HEK293T (cell line): Measurements from ENCODE around the gene SZRD1.
"Not testable (repeated sequence)": the region's sequence is repeated elsewhere in the genome, so short reads cannot be mapped to it uniquely, and the experiment has no call there.

Experiments
- CTCF ChIA-PET: fragments of 350-600 bp; formaldehyde crosslinking; extraction: SDS; loops from one replicate; lab custom pipeline; 2021; ENCODE audit warnings: antibody characterized with exemption, inconsistent platforms; lab: Yijun Ruan, JAX
- POLR2A ChIA-PET: fragments of 350-600 bp; formaldehyde crosslinking; extraction: SDS; loops from one replicate; lab custom pipeline; 2020; ENCODE audit warnings: antibody characterized with exemption, inconsistent platforms; lab: Yijun Ruan, JAX
- DNase-seq: peaks from one replicate; pipeline ENCODE4 v3.0.0; 2012; ENCODE audit warnings: mixed read lengths; ENCODE audit errors: extremely low spot score
- ARNT ChIP-seq: fragments of 450-650 bp; IDR thresholded peaks from 2 replicates; pipeline ENCODE4 v1.6.1; 2017; ENCODE audit warnings: mild to moderate bottlenecking
- BHLHE40 ChIP-seq: fragments of 450-650 bp; IDR thresholded peaks from 2 replicates; pipeline ENCODE4 v1.6.1; 2016; ENCODE audit warnings: mild to moderate bottlenecking, moderate library complexity, borderline replicate concordance
- CTBP1 ChIP-seq: fragments of 450-650 bp; IDR thresholded peaks from 2 replicates; pipeline ENCODE4 v1.6.1; 2016; ENCODE audit warnings: borderline replicate concordance
- ELF4 ChIP-seq: fragments of 450-650 bp; IDR thresholded peaks from 2 replicates; pipeline ENCODE4 v1.6.1; 2017; ENCODE audit warnings: antibody characterized with exemption
- FOXA1 ChIP-seq: fragments of 450-650 bp; IDR thresholded peaks from 2 replicates; pipeline ENCODE4 v1.6.1; 2016; ENCODE audit warnings: mild to moderate bottlenecking
- FOXK2 ChIP-seq: fragments of 450-650 bp; IDR thresholded peaks from 2 replicates; pipeline ENCODE4 v1.6.1; 2016; ENCODE audit warnings: mild to moderate bottlenecking
- FOXM1 ChIP-seq: fragments of 450-650 bp; IDR thresholded peaks from 2 replicates; pipeline ENCODE4 v1.6.1; 2017; ENCODE audit warnings: mild to moderate bottlenecking, borderline replicate concordance
- HDGF ChIP-seq: fragments of 450-650 bp; IDR thresholded peaks from 2 replicates; pipeline ENCODE4 v1.6.1; 2017; ENCODE audit warnings: antibody characterized with exemption, borderline replicate concordance
- L3MBTL2 ChIP-seq: fragments of 450-650 bp; conservative IDR thresholded peaks from 2 replicates; pipeline ENCODE4 v1.6.1; 2016; ENCODE audit warnings: mild to moderate bottlenecking
- LEF1 ChIP-seq: fragments of 450-650 bp; IDR thresholded peaks from 2 replicates; pipeline ENCODE4 v1.6.1; 2017; ENCODE audit warnings: mild to moderate bottlenecking, borderline replicate concordance
- NFRKB ChIP-seq: fragments of 450-650 bp; IDR thresholded peaks from 2 replicates; pipeline ENCODE4 v1.6.1; 2016; ENCODE audit warnings: mild to moderate bottlenecking, moderate library complexity
- SP1 ChIP-seq: fragments of 450-650 bp; IDR thresholded peaks from 2 replicates; pipeline ENCODE4 v1.6.1; 2017
- SUZ12 ChIP-seq: fragments of 450-650 bp; IDR thresholded peaks from 2 replicates; pipeline ENCODE4 v1.6.1; 2016; ENCODE audit warnings: mild to moderate bottlenecking
- TARDBP ChIP-seq: fragments of 450-650 bp; IDR thresholded peaks from 2 replicates; pipeline ENCODE4 v1.6.1; 2016
- ZNF384 ChIP-seq: fragments of 450-650 bp; IDR thresholded peaks from 2 replicates; pipeline ENCODE4 v1.6.1; 2016
- TF ChIP-seq, protein P1 (sequence below): fragments of 450-650 bp; IDR thresholded peaks from 2 replicates; pipeline ENCODE4 v1.6.1; 2016

SZRD1 gene

GRCh38 chr1:16338961-16339360, 28.1 kb upstream of the SZRD1 start:
- CTCF ChIA-PET: no interaction called here
- TF ChIP-seq SUZ12 (no peak), BHLHE40 (no peak), LEF1 (no peak), HDGF (no peak)
- TF ChIP-seq, protein P1, sequence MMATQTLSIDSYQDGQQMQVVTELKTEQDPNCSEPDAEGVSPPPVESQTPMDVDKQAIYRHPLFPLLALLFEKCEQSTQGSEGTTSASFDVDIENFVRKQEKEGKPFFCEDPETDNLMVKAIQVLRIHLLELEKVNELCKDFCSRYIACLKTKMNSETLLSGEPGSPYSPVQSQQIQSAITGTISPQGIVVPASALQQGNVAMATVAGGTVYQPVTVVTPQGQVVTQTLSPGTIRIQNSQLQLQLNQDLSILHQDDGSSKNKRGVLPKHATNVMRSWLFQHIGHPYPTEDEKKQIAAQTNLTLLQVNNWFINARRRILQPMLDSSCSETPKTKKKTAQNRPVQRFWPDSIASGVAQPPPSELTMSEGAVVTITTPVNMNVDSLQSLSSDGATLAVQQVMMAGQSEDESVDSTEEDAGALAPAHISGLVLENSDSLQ: no peak
- POLR2A ChIA-PET: no interaction called here
- DNase-seq: no peak

DNA sequence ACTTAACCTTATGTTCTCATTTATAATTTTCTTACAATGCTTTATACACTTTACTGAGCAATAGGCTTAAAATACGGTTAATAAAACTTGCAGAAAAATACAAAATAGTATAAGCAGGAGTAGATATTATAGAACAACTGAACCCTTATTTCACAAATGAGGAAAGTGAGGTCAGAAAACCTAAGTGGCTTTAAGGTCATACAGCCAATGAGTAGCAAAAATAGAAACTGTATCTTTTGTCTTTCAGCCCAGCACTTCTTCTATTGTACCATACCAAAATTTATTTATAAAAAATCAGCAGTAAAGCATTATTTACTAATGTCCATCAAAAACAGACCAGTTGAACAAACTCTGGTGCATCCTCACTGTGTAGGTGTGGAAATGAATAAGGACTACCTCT, 26.4 kb upstream of the SZRD1 start:
- TF ChIP-seq ARNT: no peak
- TF ChIP-seq FOXM1: no peak
- no peak for TF ChIP-seq CTBP1
- TF ChIP-seq LEF1: no peak
- ChIA-PET POLR2A (no interaction called here), CTCF (no interaction called here)
- DNase-seq: no peak

DNA sequence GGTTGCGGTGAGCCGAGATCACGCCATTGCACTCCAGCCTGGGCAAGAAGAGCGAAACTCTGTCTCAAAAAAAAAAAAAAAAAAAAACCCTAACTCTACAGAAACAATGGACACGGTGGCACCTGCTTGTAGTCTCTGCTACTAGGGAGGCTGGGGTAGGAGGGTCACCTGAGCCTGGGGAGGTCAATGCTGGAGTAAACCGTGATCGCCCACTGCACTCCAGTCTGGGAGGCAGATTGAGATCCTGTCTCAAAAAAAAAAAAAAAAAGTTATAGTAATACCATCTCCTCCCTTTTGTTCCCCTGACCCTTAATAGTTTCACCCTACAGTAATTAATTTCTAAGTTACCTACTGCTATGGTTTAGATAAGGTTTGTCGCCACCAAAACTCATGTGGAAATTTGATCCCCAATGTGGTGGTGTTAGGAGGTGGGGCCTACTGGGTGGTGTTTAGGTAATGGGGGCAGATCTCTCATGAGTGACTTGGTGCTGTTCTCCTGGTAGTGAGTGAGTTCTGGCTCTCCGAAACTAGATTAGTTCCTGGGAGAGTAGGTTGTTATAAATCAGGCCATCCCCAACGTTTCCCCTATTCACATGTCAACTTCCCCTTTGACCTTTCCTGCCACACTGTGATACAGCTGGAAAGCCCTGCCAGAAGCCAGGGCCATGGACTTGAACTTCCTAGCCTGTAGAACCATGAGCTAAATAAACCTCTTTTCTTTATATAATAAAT, 24.5 kb upstream of the SZRD1 start:
- CTCF ChIA-PET: interaction anchor here (1.3 kb wide), 1 partner anchor 10 kb away, joined by 3 read pairs; the partner anchor contains the start of gene FBXO42
- DNase-seq: no peak
- POLR2A ChIA-PET: no interaction called here
- TF ChIP-seq TARDBP (no peak), FOXA1 (no peak), CTBP1 (no peak), SP1 (no peak), FOXK2 (no peak), LEF1 (no peak), ZNF384 (no peak), ARNT (no peak)
- TF ChIP-seq, protein P1: no peak

DNA sequence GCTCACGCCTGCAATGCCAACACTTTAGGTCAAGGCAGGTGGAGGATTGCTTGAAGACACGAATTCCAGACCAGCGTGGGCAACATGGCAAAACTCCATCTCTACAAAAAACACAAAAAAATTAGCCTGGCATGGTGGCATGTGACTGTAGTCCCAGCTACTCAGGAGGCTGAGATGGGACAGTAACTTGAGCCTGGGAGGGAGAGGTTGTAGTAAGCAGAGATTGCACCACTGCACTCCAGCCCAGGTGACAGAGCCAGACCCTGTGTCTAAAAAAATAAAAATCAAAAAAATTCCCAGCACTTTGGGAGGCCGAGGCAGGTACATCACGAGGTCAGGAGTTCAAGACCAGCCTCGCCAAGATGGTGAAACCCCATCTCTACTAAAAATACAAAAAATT, 23.8 kb upstream of the SZRD1 start:
- POLR2A ChIA-PET, DNase-seq: not testable (repeated sequence)
- CTCF ChIA-PET: interaction anchor here (1.3 kb wide), 1 partner anchor 9 kb away, joined by 3 read pairs; the partner anchor contains the start of gene FBXO42

DNA sequence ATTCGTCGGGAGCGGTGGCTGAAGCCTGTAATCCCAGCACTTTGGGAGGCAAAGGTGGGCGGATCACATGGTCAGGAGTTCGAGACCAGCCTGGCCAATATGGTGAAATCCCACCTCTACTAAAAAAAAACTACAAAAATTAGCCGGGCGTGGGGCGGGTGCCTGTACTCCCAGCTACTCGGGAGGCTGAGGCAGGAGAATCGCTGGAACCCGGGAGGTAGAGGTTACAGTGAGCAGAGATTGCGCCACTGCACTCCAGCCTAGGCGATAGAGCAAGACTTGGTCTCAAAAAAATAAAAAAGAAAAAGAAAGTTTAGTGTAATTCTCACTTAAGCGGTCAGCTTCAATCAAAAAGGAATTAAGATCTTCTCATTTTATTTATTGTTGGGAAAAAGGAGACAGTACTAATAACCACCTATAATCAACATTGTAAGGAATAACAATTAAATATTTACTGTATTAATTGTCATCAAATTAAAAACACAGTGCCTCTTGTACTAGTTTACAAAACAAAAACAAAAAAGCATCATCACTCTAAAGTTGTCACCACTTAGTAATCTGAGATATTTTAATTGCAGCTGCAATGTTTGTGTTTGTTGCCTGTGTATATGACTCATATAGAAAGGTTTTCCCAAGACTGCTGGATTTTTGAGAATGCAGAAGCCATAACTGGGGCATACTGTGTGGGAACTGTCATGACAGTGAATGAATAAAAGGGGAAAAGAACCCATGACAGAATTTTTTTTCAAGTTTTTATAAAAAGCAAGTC, 18.4 kb upstream of the SZRD1 start:
- DNase-seq: no peak
- TF ChIP-seq HDGF (no peak), BHLHE40 (no peak), ARNT (no peak), SUZ12 (no peak), FOXM1 (no peak), CTBP1 (no peak), LEF1 (no peak), ZNF384 (no peak), NFRKB (no peak), TARDBP (no peak), SP1 (no peak), FOXK2 (no peak), FOXA1 (no peak), L3MBTL2 (no peak), ELF4 (no peak)
- TF ChIP-seq, protein P1: no peak
- ChIA-PET POLR2A (no interaction called here), CTCF (interaction anchor here (0.6 to 0.8 kb wide), 3 partner anchors 15 to 192 kb away, joined by 3 to 4 read pairs (median 4); no protein-coding TSS in a partner anchor)

GRCh38 chr1:16349847-16350406, 17.1 kb upstream of the SZRD1 start:
- TF ChIP-seq ELF4: no peak
- TF ChIP-seq FOXM1: no peak
- TF ChIP-seq BHLHE40: no peak
- no peak for TF ChIP-seq FOXK2
- no peak for TF ChIP-seq SP1
- TF ChIP-seq CTBP1: no peak
- TF ChIP-seq FOXA1: no peak
- TF ChIP-seq SUZ12: no peak
- no peak for TF ChIP-seq HDGF
- no peak for TF ChIP-seq ZNF384
- TF ChIP-seq NFRKB: no peak
- no peak for TF ChIP-seq TARDBP
- no peak for TF ChIP-seq L3MBTL2
- TF ChIP-seq ARNT: no peak
- TF ChIP-seq, protein P1: no peak
- TF ChIP-seq LEF1: no peak
- DNase-seq: no peak
- CTCF ChIA-PET: interaction anchor here (1.3 kb wide), 1 partner anchor 13 kb away, joined by 5 read pairs; no protein-coding TSS in a partner anchor
- POLR2A ChIA-PET: no interaction called here
